ENCODE measurements around the gene KCNQ1. TPM values are rescaled to one million over a fixed set of nuclear protein-coding genes. Genes with fewer than 3 reads are reported as not detected.

Gene KCNQ1
- total and polyA plus RNA-seq, 8 donors, result 14.0 to 61.1 (median 46.7) TPM

DNA sequence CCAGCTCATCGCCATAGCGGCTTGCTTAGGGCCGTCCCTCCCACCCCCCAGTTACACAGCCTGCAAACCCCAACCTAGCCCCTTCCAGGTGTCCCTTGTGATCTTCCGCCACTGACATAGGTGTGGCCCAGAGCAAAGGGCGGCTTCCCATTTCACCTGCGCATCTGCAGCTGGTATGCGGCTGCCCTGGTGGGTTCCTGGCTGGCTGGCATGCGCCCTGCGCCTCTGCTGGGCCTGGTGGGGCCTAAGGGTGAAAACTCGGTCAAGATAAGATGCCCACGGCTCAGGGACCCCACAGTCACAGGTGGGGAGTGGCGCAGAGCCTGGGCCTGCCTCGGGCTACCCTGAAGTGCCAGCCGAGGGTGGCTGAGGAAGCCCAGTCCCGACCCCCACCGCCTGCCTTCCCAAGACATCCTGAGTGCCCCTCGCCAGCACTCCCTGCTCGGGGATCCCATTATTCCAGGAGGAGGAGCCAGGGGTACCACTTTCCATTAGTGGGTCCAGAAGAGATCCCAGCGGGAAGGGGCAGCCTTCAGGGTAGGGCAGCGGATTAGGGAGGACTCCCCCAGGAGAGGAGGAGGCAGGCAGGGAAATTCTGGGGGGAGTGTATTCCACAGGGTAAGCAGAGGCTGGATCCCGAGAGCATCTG, 291.9 kb downstream of the KCNQ1 start:
- no peak for ATAC-seq

DNA sequence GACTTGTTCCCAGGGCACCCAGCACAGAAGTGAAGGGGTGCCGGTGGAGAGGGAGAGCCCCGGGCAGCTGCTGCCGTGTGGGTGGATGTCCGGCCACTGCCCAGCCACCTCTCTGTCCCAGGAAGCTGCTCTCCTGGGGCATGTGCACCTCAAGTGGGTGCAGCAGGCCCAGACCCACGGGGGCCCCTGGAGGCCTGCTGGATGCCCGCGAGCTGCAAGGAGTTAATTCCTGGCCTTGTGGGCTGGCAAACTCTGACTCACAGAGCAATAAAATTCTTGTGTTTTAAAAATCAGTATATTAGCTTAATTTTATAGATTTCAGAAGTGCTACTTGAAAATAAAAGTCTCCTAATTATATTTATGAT, 292.4 kb downstream of the KCNQ1 start:
- Histone ChIP-seq H3K4me1 (no peaks in the 10 kb centered on the region), H3K27ac (no peak overlapping the region), H3K36me3 (no peaks in the 10 kb centered on the region), H3K27me3 (no peaks in the 10 kb centered on the region), H3K9me3 (no peaks in the 10 kb centered on the region), H3K4me3 (no peak overlapping the region)
- WGBS, 2 donors, result 93% methylated on average over 7 of the region's 7 CpGs
- intact Hi-C loops (cut with DNase I), result no loop called here
- ATAC-seq (no peak), FAIRE-seq (no peak), DNase-seq (no peak)
- TF ChIP-seq, protein P1, sequence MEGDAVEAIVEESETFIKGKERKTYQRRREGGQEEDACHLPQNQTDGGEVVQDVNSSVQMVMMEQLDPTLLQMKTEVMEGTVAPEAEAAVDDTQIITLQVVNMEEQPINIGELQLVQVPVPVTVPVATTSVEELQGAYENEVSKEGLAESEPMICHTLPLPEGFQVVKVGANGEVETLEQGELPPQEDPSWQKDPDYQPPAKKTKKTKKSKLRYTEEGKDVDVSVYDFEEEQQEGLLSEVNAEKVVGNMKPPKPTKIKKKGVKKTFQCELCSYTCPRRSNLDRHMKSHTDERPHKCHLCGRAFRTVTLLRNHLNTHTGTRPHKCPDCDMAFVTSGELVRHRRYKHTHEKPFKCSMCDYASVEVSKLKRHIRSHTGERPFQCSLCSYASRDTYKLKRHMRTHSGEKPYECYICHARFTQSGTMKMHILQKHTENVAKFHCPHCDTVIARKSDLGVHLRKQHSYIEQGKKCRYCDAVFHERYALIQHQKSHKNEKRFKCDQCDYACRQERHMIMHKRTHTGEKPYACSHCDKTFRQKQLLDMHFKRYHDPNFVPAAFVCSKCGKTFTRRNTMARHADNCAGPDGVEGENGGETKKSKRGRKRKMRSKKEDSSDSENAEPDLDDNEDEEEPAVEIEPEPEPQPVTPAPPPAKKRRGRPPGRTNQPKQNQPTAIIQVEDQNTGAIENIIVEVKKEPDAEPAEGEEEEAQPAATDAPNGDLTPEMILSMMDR (IDR thresholded peaks at IDR 0.05), result no peak

More for the DNA sequence above, 291.9 kb downstream of the KCNQ1 start:
- Histone ChIP-seq H3K27ac (no peak overlapping the region), H3K36me3 (no peaks in the 10 kb centered on the region), H3K4me1 (no peaks in the 10 kb centered on the region), H3K9me3 (no peaks in the 10 kb centered on the region), H3K27me3 (no peaks in the 10 kb centered on the region), H3K4me3 (no peak overlapping the region)
- FAIRE-seq, result no peak
- TF ChIP-seq, protein P1 (IDR thresholded peaks at IDR 0.05), result no peak
- intact Hi-C loops (cut with DNase I), result no loop called here
- 93 to 97% methylated on average over 21 of the region's 21 CpGs for WGBS, 2 donors
- DNase-seq, result peak in 1 of 6 donors; percentile 48

DNA sequence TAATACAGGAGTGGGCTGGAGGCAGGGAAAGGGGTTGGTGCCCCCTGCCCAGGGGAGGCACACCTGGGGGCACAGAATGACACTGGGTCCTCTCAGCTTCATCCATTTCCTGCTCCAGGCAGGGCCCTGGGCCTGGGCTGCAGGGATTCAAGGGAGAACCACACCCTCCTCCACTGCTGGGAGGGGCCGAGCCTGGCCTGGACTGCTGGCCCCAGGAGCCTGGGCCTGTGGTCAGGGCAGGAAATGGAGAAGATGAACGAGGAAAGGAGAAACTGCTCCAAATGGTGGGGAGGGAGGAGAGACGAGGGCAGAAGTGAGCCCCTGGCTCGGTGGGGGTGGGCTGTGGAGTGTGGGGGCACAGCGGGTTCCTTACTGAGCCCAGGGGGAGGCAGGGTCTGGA, 293.1 kb downstream of the KCNQ1 start:
- no peaks in the 10 kb centered on the region for H3K36me3 ChIP-seq
- TF ChIP-seq, protein P1 (IDR thresholded peaks at IDR 0.05), result no peak
- WGBS, 2 donors, result 87 to 92% methylated on average over 5 of the region's 5 CpGs
- peak in 2 of 4 donors; percentile 14 to 35 for ATAC-seq
- no peak for FAIRE-seq
- intact Hi-C loops (cut with DNase I), result no loop called here
- no peak overlapping the region for H3K4me3 ChIP-seq
- no peaks in the 10 kb centered on the region for H3K9me3 ChIP-seq
- no peaks in the 10 kb centered on the region for H3K4me1 ChIP-seq
- H3K27me3 ChIP-seq, result no peaks in the 10 kb centered on the region
- no peak overlapping the region for H3K27ac ChIP-seq
- peak in 1 of 6 donors; percentile 39 for DNase-seq

DNA sequence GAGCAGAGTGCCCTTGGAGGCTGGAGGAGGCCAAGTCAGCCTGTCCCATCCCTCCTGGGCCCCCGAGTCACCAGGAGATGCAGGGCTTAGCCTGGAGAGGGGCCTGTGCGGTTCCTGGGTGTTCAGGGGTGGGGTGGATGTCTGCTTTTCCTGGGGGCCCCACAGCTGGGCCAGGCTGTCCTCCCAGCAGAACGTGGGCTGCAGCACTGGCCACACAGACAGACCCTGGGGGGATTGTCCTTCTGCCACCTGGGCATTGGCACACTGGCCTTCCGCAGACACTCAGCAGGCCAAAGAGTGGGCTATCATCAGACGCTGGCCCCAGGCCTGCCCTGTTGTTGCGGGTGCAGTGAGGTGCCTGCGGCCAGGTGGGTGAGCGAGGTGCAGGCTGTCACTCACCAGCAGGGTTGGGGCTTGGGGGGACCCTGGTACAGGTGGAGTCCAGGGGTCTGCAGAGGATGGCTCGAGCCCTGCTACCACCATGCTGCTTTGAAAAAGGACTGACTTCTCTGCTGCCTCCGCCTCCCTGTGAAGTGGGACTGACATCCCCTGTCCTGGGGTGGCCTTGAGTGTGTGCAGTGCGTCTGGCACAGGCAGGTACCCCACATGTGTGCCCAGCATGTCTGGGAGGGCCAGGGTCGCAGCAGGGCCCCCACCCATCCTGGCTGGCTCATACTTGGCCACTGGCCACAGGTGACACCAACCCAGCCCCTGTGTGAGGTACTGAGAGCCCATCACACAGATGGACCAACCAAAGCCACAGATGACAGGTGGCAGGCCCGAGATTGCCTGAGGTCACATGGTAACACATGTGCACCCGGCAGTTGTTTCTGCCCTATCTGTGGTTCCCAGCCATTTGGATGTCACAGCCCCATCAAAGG, 294.0 kb downstream of the KCNQ1 start:
- intact Hi-C loops (cut with DNase I), result no loop called here
- H3K27me3 ChIP-seq, result no peaks in the 10 kb centered on the region
- peak in 2 of 6 donors; percentile 22 to 55 for DNase-seq
- TF ChIP-seq, protein P1 (IDR thresholded peaks at IDR 0.05), result no peak
- FAIRE-seq, result no peak
- H3K27ac ChIP-seq, result no peak overlapping the region
- no peaks in the 10 kb centered on the region for H3K36me3 ChIP-seq
- H3K4me3 ChIP-seq, result no peak overlapping the region
- 93 to 95% methylated on average over 14 of the region's 14 CpGs for WGBS, 2 donors
- no peaks in the 10 kb centered on the region for H3K4me1 ChIP-seq
- H3K9me3 ChIP-seq, result no peaks in the 10 kb centered on the region
- no peak for ATAC-seq
